ENCODE measurements around the gene EXD3.

DNA sequence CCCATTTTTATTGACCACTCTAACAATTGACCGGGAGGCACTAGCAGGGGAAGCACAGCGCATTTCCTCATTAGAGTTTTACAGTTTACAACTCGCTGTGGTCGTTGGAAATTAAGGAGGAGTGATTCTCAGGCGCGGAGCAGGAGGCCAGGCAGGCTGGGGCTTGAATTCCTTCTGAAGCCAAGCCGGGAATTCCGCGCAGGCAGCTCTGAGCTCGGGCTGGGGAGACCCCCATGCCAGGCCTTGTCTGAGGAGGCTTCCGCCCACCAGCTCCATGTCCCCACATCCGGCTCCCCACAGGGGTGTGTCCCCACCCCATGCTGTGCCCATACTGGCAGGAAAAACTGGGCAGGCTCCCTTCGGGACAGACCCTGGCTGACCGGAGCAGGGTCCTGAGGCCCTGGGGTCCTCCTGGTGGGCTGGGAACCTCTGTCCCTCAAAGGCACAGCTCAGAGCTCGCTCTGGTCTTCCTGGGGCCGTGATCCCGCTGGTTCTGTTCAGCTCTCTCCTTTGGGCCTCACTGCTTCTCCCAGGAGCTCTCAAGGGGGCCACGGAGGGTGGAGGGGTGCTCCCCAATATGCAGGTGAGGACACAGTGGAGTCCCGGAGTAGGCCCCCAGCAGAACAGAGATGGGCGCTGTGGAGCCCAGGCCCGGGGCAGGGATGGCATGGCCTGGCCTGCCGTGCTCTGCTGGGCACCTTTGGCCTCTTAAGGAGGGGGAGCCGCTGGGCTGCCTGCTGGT, 119.6 kb downstream of the EXD3 start:
- no peak for TF ChIP-seq POLR2AphosphoS5 (IDR thresholded peaks at IDR 0.05)
- TF ChIP-seq EP300 (IDR thresholded peaks at IDR 0.05) = no peak
- TF ChIP-seq, protein P1, sequence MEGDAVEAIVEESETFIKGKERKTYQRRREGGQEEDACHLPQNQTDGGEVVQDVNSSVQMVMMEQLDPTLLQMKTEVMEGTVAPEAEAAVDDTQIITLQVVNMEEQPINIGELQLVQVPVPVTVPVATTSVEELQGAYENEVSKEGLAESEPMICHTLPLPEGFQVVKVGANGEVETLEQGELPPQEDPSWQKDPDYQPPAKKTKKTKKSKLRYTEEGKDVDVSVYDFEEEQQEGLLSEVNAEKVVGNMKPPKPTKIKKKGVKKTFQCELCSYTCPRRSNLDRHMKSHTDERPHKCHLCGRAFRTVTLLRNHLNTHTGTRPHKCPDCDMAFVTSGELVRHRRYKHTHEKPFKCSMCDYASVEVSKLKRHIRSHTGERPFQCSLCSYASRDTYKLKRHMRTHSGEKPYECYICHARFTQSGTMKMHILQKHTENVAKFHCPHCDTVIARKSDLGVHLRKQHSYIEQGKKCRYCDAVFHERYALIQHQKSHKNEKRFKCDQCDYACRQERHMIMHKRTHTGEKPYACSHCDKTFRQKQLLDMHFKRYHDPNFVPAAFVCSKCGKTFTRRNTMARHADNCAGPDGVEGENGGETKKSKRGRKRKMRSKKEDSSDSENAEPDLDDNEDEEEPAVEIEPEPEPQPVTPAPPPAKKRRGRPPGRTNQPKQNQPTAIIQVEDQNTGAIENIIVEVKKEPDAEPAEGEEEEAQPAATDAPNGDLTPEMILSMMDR (IDR thresholded peaks at IDR 0.05) = no peak

Data from esophagus muscularis mucosa (tissue), 4 donors.